ENCODE data around the gene GINS2. TPM values are rescaled to one million over a fixed set of nuclear protein-coding genes. Genes with fewer than 3 reads are reported as not detected.

The GINS2 gene
- 10 to 100 TPM in 1 of 4 donors, 1 to 10 TPM in 1, not detected in 2; 2.0 to 10.4 TPM for total RNA-seq

GRCh38 chr16:85688586-85689284, at the start of gene GINS2:
TSS of gene GINS2 (minus strand) at chr16:85688954. CDS start at chr16:85688898, 56 bp downstream.
- intact Hi-C loops (cut with DNase I; ENCODE audit: low total_unique reads), result no loop called here
- Histone ChIP-seq H3K36me3 (no peaks in the 10 kb centered on the region), H3K27me3 (no peaks in the 10 kb centered on the region), H3K4me1 (peaks cover 0 to 4% of the 10 kb centered on the region in 2 donors), H3K4me3 (peak within 1 kb of the TSS; percentile 33 to 67), H3K27ac (no peak within 1 kb of the TSS), H3K9me3 (no peaks in the 10 kb centered on the region)
- TF ChIP-seq CTCF (IDR thresholded peaks at IDR 0.05) (peak in 1 of 4 experiments; percentile 13), POLR2A (IDR thresholded peaks at IDR 0.05) (no peak)
- peak; percentile 86 to 87 for DNase-seq

GRCh38 chr16:85736921-85737320, 48.2 kb upstream of the GINS2 start:
- H3K36me3 ChIP-seq, result no peaks in the 10 kb centered on the region
- TF ChIP-seq CTCF (IDR thresholded peaks at IDR 0.05), result no peak
- TF ChIP-seq POLR2A (IDR thresholded peaks at IDR 0.05), result no peak
- no peak overlapping the region for H3K4me3 ChIP-seq
- H3K4me1 ChIP-seq, result no peaks in the 10 kb centered on the region
- intact Hi-C loops (cut with DNase I; ENCODE audit: low total_unique reads), result no loop called here
- DNase-seq, result no peak
- no peak overlapping the region for H3K27ac ChIP-seq
- no peaks in the 10 kb centered on the region for H3K9me3 ChIP-seq
- no peaks in the 10 kb centered on the region for H3K27me3 ChIP-seq

- no peak overlapping the region for H3K4me3 ChIP-seq
- no peak overlapping the region for H3K27ac ChIP-seq
- H3K27me3 ChIP-seq, result no peaks in the 10 kb centered on the region
- no peak for TF ChIP-seq CTCF (IDR thresholded peaks at IDR 0.05)
- no peak for TF ChIP-seq POLR2A (IDR thresholded peaks at IDR 0.05)
- H3K36me3 ChIP-seq, result no peaks in the 10 kb centered on the region
- H3K9me3 ChIP-seq, result no peaks in the 10 kb centered on the region
- H3K4me1 ChIP-seq, result no peaks in the 10 kb centered on the region
- intact Hi-C loops (cut with DNase I; ENCODE audit: low total_unique reads), result no loop called here
- DNase-seq, result no peak
Observed at GRCh38 chr16:85735946-85736345, 47.2 kb upstream of the GINS2 start.

- Histone ChIP-seq H3K27ac (no peak overlapping the region), H3K4me3 (no peak overlapping the region), H3K36me3 (no peaks in the 10 kb centered on the region), H3K9me3 (no peaks in the 10 kb centered on the region), H3K27me3 (no peaks in the 10 kb centered on the region), H3K4me1 (no peaks in the 10 kb centered on the region)
- DNase-seq, result no peak
- intact Hi-C loops (cut with DNase I; ENCODE audit: low total_unique reads), result no loop called here
- no peak for TF ChIP-seq CTCF (IDR thresholded peaks at IDR 0.05)
- TF ChIP-seq POLR2A (IDR thresholded peaks at IDR 0.05), result no peak
Observed at GRCh38 chr16:85735225-85735635, 46.5 kb upstream of the GINS2 start.

- no peak for DNase-seq
- Histone ChIP-seq H3K9me3 (no peaks in the 10 kb centered on the region), H3K27me3 (no peaks in the 10 kb centered on the region), H3K4me1 (no peaks in the 10 kb centered on the region), H3K36me3 (no peaks in the 10 kb centered on the region), H3K4me3 (no peak overlapping the region), H3K27ac (no peak overlapping the region)
- intact Hi-C loops (cut with DNase I; ENCODE audit: low total_unique reads), result no loop called here
- TF ChIP-seq POLR2A (IDR thresholded peaks at IDR 0.05) (no peak), CTCF (IDR thresholded peaks at IDR 0.05) (no peak)
Observed at GRCh38 chr16:85734311-85735017, 45.7 kb upstream of the GINS2 start.
